Measurements from ENCODE around the gene MYO18B. TPM values are rescaled to one million over a fixed set of nuclear protein-coding genes. Genes with fewer than 3 reads are reported as not detected.

MYO18B gene
- total and polyA plus RNA-seq, 7 experiments from 2014 or later = 0.22 to 0.97 (median 0.42) TPM; not detected in 2

GRCh38 chr22:25750569-25751173, 8.7 kb downstream of the MYO18B start:
- intact Hi-C loops (cut with micrococcal nuclease) = loop anchor here in 1 of 2 donors (1.0 kb wide), 1 partner anchor 14 kb away; no protein-coding TSS in a partner anchor
- peak overlapping the region in 1 of 10 donors; percentile 83 for H3K4me3 Mint-ChIP-seq
- H3K4me1 ChIP-seq (ENCODE audit: control insufficient read depth in 2 of 2, insufficient read depth in 2 of 2, low read length in 2 of 2) = no peaks in the 10 kb centered on the region
- H3K9me3 ChIP-seq (ENCODE audit: control insufficient read depth in 2 of 3, low read length in 3 of 3) = no peaks in the 10 kb centered on the region
- peaks cover 0 to 38% (median 0%) of the 10 kb centered on the region in 5 donors for H3K36me3 Mint-ChIP-seq
- ChIA-PET CTCF (no interaction called here), POLR2A (no interaction called here)
- peaks cover 0 to 9% (median 0%) of the 10 kb centered on the region in 11 donors for H3K9me3 Mint-ChIP-seq
- no peak for DNase-seq
- H3K36me3 ChIP-seq (ENCODE audit: control insufficient read depth in 2 of 3, insufficient read depth in 3 of 3, low read length in 3 of 3) = no peaks in the 10 kb centered on the region
- no peak for ATAC-seq
- peak overlapping the region in 1 of 9 donors; percentile 99 for H3K27ac Mint-ChIP-seq
- peaks cover 0 to 10% (median 0%) of the 10 kb centered on the region in 5 donors for H3K27me3 Mint-ChIP-seq
- peaks cover 0 to 60% (median 0%) of the 10 kb centered on the region in 7 donors for H3K4me1 Mint-ChIP-seq
- H3K27ac ChIP-seq (ENCODE audit: low read depth, low read length) = no peak overlapping the region
- no peak overlapping the region for H3K4me3 ChIP-seq (ENCODE audit: low read length)
- no peaks in the 10 kb centered on the region for H3K27me3 ChIP-seq (ENCODE audit: control insufficient read depth in 2 of 2, insufficient read depth in 2 of 2, low read length in 2 of 2)

DNA sequence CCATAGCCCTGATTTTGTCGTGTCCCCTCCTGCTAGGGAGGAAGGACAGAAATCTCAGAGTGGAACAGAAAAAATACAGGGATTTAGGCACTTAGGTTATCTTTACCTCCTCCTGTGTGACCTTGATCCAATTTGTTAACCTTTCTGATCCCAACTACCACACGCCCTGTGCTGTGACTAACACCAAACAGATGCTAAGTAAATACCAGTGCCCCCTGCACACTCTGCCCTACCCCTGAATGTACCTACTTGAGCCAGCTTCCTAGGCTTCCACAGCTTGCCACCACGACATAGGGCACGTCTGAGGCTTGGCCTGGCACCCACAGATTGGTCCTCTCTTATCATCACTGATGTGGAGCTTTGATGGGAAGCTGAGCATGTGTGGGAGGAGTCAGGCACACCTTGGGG, 9.2 kb downstream of the MYO18B start:
- ChIA-PET POLR2A (no interaction called here), CTCF (no interaction called here)
- ATAC-seq = no peak
- H3K27ac Mint-ChIP-seq = peak overlapping the region in 1 of 9 donors; percentile 99
- Histone ChIP-seq H3K36me3 (ENCODE audit: control insufficient read depth in 2 of 3, insufficient read depth in 3 of 3, low read length in 3 of 3) (no peaks in the 10 kb centered on the region), H3K4me3 (ENCODE audit: low read length) (no peak overlapping the region), H3K27me3 (ENCODE audit: control insufficient read depth in 2 of 2, insufficient read depth in 2 of 2, low read length in 2 of 2) (no peaks in the 10 kb centered on the region), H3K4me1 (ENCODE audit: control insufficient read depth in 2 of 2, insufficient read depth in 2 of 2, low read length in 2 of 2) (no peaks in the 10 kb centered on the region), H3K27ac (ENCODE audit: low read depth, low read length) (no peak overlapping the region), H3K9me3 (ENCODE audit: control insufficient read depth in 2 of 3, low read length in 3 of 3) (no peaks in the 10 kb centered on the region)
- peak overlapping the region in 1 of 10 donors; percentile 41 for H3K4me3 Mint-ChIP-seq
- peaks cover 0 to 6% (median 0%) of the 10 kb centered on the region in 11 donors for H3K9me3 Mint-ChIP-seq
- peaks cover 0 to 60% (median 0%) of the 10 kb centered on the region in 7 donors for H3K4me1 Mint-ChIP-seq
- DNase-seq = no peak
- H3K27me3 Mint-ChIP-seq = peaks cover 0 to 10% (median 0%) of the 10 kb centered on the region in 5 donors
- intact Hi-C loops (cut with micrococcal nuclease) = no loop called here
- H3K36me3 Mint-ChIP-seq = peaks cover 0 to 34% (median 0%) of the 10 kb centered on the region in 5 donors

DNA sequence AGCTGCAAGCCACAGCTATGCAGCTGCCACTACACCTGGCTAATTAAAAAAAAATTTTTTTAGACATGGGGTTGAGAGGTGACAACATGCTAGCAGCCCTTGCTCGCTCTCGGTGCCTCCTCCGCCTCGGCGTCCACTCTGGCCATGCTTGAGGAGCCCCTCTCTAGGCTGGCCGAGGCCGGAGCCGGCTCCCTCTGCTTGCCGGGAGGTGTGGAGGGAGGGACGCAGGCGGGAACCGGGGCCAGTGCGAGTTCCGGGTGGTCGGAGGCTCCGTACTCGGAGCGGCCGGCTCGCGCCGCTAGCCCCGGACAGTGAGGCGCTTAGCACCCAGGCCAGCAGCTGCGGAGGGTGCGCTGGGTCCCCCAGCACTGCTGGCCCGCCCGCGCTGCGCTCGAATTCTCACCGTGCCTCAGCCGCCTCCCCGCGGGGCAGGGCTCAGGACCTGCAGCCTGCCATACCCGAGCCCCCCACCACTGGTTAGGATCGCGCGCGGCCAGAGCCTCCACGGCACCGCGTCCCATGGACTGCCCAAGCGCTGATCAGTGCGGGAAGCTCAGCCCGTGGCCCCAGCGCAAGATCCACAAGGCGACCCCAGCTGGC, 10.7 kb downstream of the MYO18B start:
- no peak overlapping the region for H3K27ac Mint-ChIP-seq
- ATAC-seq (no peak), DNase-seq (no peak)
- no peak overlapping the region for H3K4me3 Mint-ChIP-seq
- H3K27ac ChIP-seq (ENCODE audit: low read depth, low read length) = no peak overlapping the region
- peaks cover 0 to 54% (median 0%) of the 10 kb centered on the region in 7 donors for H3K4me1 Mint-ChIP-seq
- H3K9me3 Mint-ChIP-seq = peaks cover 0 to 4% (median 0%) of the 10 kb centered on the region in 11 donors
- H3K36me3 ChIP-seq (ENCODE audit: control insufficient read depth in 2 of 3, insufficient read depth in 3 of 3, low read length in 3 of 3) = no peaks in the 10 kb centered on the region
- H3K4me3 ChIP-seq (ENCODE audit: low read length) = no peak overlapping the region
- ChIA-PET CTCF (no interaction called here), POLR2A (no interaction called here)
- H3K27me3 ChIP-seq (ENCODE audit: control insufficient read depth in 2 of 2, insufficient read depth in 2 of 2, low read length in 2 of 2) = no peaks in the 10 kb centered on the region
- H3K27me3 Mint-ChIP-seq = peaks cover 0 to 10% (median 0%) of the 10 kb centered on the region in 5 donors
- H3K9me3 ChIP-seq (ENCODE audit: control insufficient read depth in 2 of 3, low read length in 3 of 3) = no peaks in the 10 kb centered on the region
- H3K36me3 Mint-ChIP-seq = peaks cover 0 to 27% (median 0%) of the 10 kb centered on the region in 5 donors
- intact Hi-C loops (cut with micrococcal nuclease) = no loop called here
- no peaks in the 10 kb centered on the region for H3K4me1 ChIP-seq (ENCODE audit: control insufficient read depth in 2 of 2, insufficient read depth in 2 of 2, low read length in 2 of 2)

DNA sequence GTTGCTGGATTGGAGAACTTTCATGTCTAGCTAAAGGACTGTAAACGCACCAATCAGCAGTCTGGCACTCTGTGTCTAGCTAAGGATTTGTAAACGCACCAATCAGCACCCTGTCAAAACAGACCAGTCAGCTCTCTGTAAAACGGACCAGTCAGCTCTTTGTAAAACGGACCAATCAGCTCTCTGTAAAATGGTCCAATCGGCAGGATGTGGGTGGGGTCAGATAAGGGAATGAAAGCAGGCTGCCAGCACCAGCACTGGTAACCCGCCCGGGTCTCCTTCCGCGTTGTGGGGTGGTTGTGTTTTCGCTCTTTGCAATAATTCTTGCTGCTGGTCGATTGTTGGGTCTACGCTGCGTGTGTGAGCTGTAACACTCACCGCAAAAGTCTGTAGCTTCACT, 11.3 kb downstream of the MYO18B start:
- Histone ChIP-seq H3K4me3 (ENCODE audit: low read length) (no peak overlapping the region), H3K36me3 (ENCODE audit: control insufficient read depth in 2 of 3, insufficient read depth in 3 of 3, low read length in 3 of 3) (no peaks in the 10 kb centered on the region), H3K9me3 (ENCODE audit: control insufficient read depth in 2 of 3, low read length in 3 of 3) (no peaks in the 10 kb centered on the region), H3K4me1 (ENCODE audit: control insufficient read depth in 2 of 2, insufficient read depth in 2 of 2, low read length in 2 of 2) (no peaks in the 10 kb centered on the region), H3K27ac (ENCODE audit: low read depth, low read length) (no peak overlapping the region), H3K27me3 (ENCODE audit: control insufficient read depth in 2 of 2, insufficient read depth in 2 of 2, low read length in 2 of 2) (no peaks in the 10 kb centered on the region)
- H3K36me3 Mint-ChIP-seq = peaks cover 0 to 27% (median 0%) of the 10 kb centered on the region in 5 donors
- POLR2A ChIA-PET = no interaction called here
- no peak overlapping the region for H3K4me3 Mint-ChIP-seq
- peaks cover 0 to 10% (median 0%) of the 10 kb centered on the region in 5 donors for H3K27me3 Mint-ChIP-seq
- peaks cover 0 to 4% (median 0%) of the 10 kb centered on the region in 11 donors for H3K9me3 Mint-ChIP-seq
- no peak for DNase-seq
- no peak for ATAC-seq
- CTCF ChIA-PET = no interaction called here
- H3K27ac Mint-ChIP-seq = no peak overlapping the region
- intact Hi-C loops (cut with micrococcal nuclease) = no loop called here
- H3K4me1 Mint-ChIP-seq = peaks cover 0 to 55% (median 0%) of the 10 kb centered on the region in 7 donors

DNA sequence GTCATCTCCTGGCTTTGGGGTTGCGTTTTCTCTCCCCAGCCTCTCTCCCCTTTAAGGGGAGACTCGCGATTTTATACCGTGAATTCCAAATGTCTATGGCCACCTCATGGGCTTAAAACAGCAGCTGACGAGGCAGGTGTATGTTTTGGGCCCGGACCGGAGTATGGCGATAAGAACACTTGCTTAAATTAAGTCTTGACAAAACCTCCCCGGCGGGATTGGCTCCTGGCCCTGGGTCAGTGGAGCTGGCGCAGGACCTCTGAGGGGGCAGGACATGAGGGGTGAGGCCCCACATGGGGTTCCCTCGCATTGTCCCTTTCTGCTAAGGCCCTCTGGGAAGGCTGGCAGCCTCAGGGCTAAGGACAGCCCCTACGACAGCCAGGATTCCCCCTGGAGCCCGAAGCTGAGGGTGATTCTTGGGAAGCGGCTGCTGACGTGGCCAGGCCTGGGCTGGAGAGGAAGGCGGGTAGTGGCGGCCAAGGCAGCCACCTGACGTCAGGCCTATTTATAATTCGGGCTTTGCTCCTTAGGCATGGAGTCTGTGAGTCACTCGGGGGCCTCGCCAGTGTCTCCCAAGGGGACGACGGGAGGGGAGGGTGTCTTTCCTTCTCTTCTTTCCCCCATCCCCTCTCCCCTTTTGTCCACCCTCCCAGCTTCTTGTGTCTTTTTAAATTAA, 12.7 kb downstream of the MYO18B start:
- CTCF ChIA-PET = interaction anchor here (0.6 kb wide), 1 partner anchor 28 kb away, joined by 3 read pairs; no protein-coding TSS in a partner anchor
- H3K27me3 ChIP-seq (ENCODE audit: control insufficient read depth in 2 of 2, insufficient read depth in 2 of 2, low read length in 2 of 2) = no peaks in the 10 kb centered on the region
- DNase-seq (no peak), ATAC-seq (no peak)
- Mint-ChIP-seq H3K9me3 (peaks cover 0 to 4% (median 0%) of the 10 kb centered on the region in 11 donors), H3K4me1 (peaks cover 0 to 47% (median 0%) of the 10 kb centered on the region in 7 donors), H3K27ac (no peak overlapping the region), H3K4me3 (no peak overlapping the region), H3K27me3 (peaks cover 0 to 4% (median 0%) of the 10 kb centered on the region in 5 donors), H3K36me3 (peaks cover 0 to 17% (median 0%) of the 10 kb centered on the region in 5 donors)
- intact Hi-C loops (cut with micrococcal nuclease) = no loop called here
- H3K9me3 ChIP-seq (ENCODE audit: control insufficient read depth in 2 of 3, low read length in 3 of 3) = no peaks in the 10 kb centered on the region
- H3K4me3 ChIP-seq (ENCODE audit: low read length) = no peak overlapping the region
- no peaks in the 10 kb centered on the region for H3K4me1 ChIP-seq (ENCODE audit: control insufficient read depth in 2 of 2, insufficient read depth in 2 of 2, low read length in 2 of 2)
- H3K27ac ChIP-seq (ENCODE audit: low read depth, low read length) = no peak overlapping the region
- no peaks in the 10 kb centered on the region for H3K36me3 ChIP-seq (ENCODE audit: control insufficient read depth in 2 of 3, insufficient read depth in 3 of 3, low read length in 3 of 3)
- POLR2A ChIA-PET = no interaction called here

DNA sequence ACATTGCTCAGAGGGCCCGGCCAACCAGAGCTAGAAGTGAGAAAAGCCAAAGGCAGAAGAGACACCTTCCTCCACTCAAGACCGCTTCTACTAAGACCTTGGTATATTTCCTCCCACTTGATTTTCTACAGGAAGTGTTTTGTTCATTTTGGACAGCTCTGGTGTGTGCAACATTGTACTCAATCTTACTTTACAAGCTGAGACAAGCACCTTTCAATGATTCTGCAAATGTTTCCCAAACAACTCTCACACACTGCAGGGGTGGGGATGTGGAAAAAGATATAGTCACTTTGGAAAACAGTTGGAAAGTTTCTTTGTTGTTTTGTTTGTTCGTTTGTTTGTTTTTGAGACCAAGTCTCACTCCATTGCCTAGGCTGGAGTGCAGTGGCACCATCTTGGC, 15.7 kb downstream of the MYO18B start:
- no peak overlapping the region for H3K27ac ChIP-seq (ENCODE audit: low read depth, low read length)
- no peak for ATAC-seq
- no peaks in the 10 kb centered on the region for H3K4me1 ChIP-seq (ENCODE audit: control insufficient read depth in 2 of 2, insufficient read depth in 2 of 2, low read length in 2 of 2)
- Mint-ChIP-seq H3K4me3 (no peak overlapping the region), H3K4me1 (peaks cover 0 to 37% (median 0%) of the 10 kb centered on the region in 7 donors), H3K27me3 (peaks cover 0 to 6% (median 0%) of the 10 kb centered on the region in 5 donors), H3K27ac (peak overlapping the region in 2 of 9 donors; percentile 58 to 78), H3K36me3 (peaks cover 0 to 13% (median 0%) of the 10 kb centered on the region in 5 donors), H3K9me3 (peaks cover 0 to 4% (median 0%) of the 10 kb centered on the region in 11 donors)
- no peaks in the 10 kb centered on the region for H3K36me3 ChIP-seq (ENCODE audit: control insufficient read depth in 2 of 3, insufficient read depth in 3 of 3, low read length in 3 of 3)
- intact Hi-C loops (cut with micrococcal nuclease) = no loop called here
- CTCF ChIA-PET = no interaction called here
- no peak overlapping the region for H3K4me3 ChIP-seq (ENCODE audit: low read length)
- H3K9me3 ChIP-seq (ENCODE audit: control insufficient read depth in 2 of 3, low read length in 3 of 3) = no peaks in the 10 kb centered on the region
- no peaks in the 10 kb centered on the region for H3K27me3 ChIP-seq (ENCODE audit: control insufficient read depth in 2 of 2, insufficient read depth in 2 of 2, low read length in 2 of 2)
- POLR2A ChIA-PET = no interaction called here
- DNase-seq = no peak
